GM18507 (cell line): Measurements from ENCODE around the gene RSL24D1.

Experiments used
- DNase-seq: peaks from one replicate; pipeline ENCODE4 v3.0.0; 2011; ENCODE audit warnings: low read depth; ENCODE audit not compliant: insufficient read length; ENCODE audit errors: extremely low spot score
- FAIRE-seq: peaks from 2 replicates; lab custom pipeline; 2011; peaks lifted over from hg19 to GRCh38; lab: Jason Lieb, UNC

Gene RSL24D1

DNA sequence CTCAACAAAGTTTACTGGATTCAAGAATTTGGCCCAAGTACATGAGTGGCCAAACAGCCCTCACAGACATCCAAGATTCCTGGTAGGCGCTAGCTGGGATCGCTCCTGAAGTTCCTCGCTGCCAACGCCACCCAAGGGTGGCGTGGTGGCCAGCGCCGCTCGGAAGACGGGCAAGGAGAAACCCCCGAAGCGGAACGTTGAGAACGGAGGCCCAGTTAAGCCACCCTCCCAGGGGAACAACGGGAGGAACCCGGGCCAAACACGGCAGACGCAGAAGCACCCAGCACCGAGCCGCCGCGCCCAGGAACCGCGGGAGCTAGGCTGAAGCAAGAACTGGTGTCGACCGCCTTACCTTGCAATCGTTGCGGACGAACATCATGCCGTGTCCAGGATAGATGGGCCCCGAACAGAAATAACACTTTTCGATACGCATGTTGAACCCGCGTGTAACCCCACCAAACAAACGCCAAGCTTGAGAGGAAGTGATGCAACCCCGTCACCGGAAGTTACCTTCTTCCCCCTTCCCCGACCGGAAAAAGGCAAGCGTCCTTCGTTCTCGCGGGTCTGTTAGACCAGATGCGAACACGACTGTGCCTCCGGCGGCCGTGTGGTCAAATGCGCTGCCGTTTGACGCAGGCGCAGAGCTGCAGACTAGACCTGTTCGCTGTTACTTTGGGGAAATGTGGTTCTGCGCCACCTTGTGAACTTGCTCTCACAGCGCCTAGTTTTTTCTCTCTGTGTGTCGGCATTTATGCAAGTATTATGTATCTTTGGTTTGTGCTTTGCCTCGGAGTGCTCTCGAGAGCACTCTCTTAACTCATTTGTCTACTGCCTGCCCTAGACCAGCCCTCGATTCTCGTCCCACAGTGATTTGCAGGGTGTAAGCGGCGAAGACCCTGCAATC, at the start of gene RSL24D1:
TSS of gene RSL24D1 (minus strand) at position 484 of the 904 bp plus-strand sequence. CDS start at position 433, 51 bp downstream.
- peak; percentile 86 for DNase-seq
- peak; percentile 100 for FAIRE-seq

- no peak for FAIRE-seq
- DNase-seq: no peak
Observed at GRCh38 chr15:55245059-55245458, 48.3 kb upstream of the RSL24D1 start.

DNA sequence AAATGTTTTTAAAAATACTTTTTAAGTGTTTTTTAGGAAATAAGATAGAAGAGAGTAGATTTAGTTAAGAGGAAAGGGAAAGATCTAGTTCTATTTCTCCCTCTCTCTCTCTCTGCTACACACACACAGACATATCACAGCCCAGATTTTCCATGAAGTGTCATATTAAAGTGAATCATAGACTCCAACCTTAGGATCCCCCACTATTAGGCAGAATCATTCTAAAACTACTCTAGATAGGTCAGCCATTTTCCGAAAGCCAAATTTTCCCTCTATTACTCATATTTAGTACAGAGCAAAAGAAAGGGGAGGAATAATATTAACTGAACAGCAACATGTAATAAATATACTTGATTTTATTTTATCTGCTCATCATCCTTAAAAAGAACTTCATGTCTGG, 45.1 kb upstream of the RSL24D1 start:
- FAIRE-seq (no peak), DNase-seq (no peak)

DNA sequence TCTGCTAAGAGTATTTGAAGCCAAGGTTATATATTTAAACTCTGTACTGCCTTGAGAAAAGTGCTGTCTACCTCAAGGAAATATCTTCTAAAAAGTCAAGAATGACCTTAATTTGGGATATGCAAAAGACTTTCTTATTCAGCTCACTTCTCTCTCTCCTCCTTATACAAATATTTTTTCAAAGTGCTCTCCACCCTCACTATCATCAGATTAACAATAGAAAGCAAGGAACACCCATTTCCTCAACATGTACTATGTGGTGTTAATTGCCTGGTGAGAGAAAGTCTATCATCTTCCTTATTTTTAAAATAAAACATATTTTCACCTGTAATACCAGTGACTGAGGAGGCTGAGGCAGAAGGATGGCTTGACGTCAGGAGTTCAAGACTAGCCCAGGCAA, 44.4 kb upstream of the RSL24D1 start:
- no peak for FAIRE-seq
- DNase-seq: no peak

DNA sequence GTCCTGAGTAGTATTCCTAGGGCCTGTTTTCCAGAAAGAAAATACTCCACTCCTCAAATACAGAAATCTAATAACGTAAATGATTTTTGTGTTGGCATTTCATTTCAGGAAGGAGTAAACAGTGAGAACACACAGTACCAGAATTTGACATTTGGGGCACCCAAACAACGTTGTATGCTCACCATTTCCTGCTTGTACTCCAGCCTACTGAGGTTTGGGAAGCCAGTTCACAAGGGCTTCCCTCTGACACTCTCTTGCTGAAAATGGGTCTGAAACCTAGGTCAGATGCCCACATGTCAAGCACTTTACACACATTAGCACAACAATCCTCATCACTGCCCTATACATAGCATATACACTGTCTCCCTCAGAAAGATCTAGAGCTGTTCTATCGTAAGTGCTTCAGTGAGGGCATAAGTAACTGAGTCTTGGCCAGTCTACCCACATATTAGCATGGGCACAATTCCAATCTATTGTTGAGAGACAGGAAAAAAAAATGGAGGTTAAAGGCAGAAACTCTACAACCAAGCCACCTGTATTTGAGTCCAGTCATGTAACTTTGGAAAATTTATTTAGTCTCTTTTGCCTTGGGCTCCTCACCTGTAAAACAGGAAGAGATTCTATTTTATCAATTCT, 43.5 kb upstream of the RSL24D1 start:
- FAIRE-seq (no peak), DNase-seq (no peak)

GRCh38 chr15:55239440-55240124, 42.8 kb upstream of the RSL24D1 start:
- FAIRE-seq (no peak), DNase-seq (no peak)

DNA sequence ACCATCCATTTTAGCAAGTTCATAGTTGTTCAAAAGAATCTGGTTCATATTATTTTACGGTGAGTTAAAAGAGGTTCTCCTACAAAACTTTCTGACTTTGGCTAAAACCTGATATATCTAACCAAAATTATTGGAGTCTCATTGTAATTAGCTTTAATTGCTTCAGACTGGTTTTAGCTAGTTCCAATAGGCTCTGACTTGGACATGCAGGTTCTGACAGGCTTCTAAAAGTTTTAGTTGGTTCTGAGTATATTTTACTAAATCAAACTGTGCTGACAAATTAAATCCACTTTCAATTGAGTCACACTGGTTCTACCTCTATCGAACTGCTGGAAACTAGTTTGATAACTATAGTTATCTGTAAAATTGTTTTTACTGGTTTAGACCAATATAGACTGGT, 42.1 kb upstream of the RSL24D1 start:
- FAIRE-seq: no peak

GRCh38 chr15:55237219-55238130, 40.7 kb upstream of the RSL24D1 start:
- DNase-seq (no peak), FAIRE-seq (no peak)

More for the DNA sequence above, 42.1 kb upstream of the RSL24D1 start:
- no peak for DNase-seq

DNA sequence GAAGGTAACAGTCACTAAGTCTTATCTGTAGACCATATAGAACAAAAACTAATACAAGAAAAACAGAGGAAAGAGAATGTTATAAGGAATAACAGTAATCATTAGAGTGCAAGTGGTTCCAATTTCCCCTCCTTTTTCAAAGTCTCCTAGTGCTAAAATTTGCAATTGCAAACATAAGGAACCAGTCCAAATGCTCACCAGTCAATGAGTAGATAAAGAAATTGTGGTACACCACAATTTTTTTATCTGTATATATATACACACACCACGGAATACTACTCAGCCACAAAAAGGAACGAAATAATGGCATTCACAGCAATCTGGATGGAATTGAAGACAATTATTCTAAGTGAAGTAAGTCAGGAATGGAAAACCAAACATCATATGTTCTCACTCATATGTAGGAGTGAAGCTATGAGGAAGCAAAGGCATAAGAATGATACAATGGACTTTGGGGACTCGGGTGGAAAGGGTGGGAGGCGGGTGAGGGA, 38.9 kb upstream of the RSL24D1 start:
- DNase-seq (no peak), FAIRE-seq (no peak)

DNA sequence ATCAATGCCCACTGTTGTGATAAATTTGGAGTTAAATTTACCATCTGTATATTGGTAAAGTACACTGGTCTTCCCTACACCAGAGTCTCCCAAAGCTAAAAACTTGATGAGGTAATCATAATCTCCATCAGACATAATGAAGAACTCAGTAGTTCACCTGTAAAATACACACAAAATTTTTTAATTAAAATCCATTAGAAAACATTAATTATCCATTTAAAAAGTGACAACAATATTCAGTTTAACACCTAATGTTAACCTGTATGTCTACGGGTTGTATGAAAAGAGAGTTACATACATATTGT, 38.0 kb upstream of the RSL24D1 start:
- no peak for FAIRE-seq

GRCh38 chr15:55234104-55234799, 37.5 kb upstream of the RSL24D1 start:
- DNase-seq (no peak), FAIRE-seq (no peak)

More for the DNA sequence above, 38.0 kb upstream of the RSL24D1 start:
- no peak for DNase-seq

- no peak for FAIRE-seq
- no peak for DNase-seq
Observed at GRCh38 chr15:55231455-55231854, 34.7 kb upstream of the RSL24D1 start.

DNA sequence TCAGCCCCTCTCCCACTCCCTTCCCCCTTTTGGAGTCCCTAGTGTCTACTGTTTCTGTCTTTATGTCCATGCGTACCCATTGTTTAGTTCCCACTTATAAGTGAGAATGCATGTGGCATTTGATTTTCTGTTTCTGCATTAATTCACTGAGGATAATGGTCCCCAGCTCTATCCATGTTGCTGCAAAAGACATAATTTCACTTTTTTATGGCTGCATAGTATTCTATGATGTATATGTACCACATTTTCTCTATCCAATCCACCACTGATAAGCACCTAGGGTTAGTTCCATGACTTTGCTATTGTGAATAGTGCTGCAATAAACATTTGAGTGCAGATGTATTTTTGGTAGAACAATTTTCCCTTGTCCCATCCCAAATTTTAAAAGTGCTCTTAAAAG, 34.2 kb upstream of the RSL24D1 start:
- FAIRE-seq: no peak
- DNase-seq: no peak

- FAIRE-seq (no peak), DNase-seq (no peak)
Observed at GRCh38 chr15:55230051-55230670, 33.4 kb upstream of the RSL24D1 start.

- no peak for FAIRE-seq
- no peak for DNase-seq
Observed at GRCh38 chr15:55226127-55226526, 29.4 kb upstream of the RSL24D1 start.

GRCh38 chr15:55224892-55225291, 28.2 kb upstream of the RSL24D1 start:
- FAIRE-seq: peak; percentile 56

DNA sequence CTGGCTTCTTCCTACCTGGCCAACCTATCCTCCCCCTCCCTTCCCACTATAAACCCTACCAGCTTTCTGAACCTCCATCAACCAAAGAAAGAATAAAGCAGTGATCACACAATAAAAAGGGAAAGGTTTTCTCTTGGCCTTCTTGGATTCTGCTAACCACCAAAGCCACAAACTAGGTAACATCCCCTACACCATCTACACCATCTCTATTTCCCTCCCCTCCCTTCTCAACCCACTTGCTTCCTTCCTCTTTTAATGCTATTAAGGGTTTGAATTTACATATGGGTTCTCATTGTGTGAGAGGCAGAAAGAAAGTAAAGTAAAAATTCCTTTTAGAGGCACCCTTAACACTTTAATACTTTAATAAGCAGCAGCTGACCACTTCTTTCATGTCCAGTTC, 25.8 kb upstream of the RSL24D1 start:
- FAIRE-seq (peak; percentile 87), DNase-seq (no peak)

More at GRCh38 chr15:55224892-55225291, 28.2 kb upstream of the RSL24D1 start:
- no peak for DNase-seq
